IMR-90 (cell line): ENCODE measurements around the gene FOXC1. TPM values are rescaled to one million over a fixed set of nuclear protein-coding genes. Genes with fewer than 3 reads are reported as not detected.

Source experiments
- BHLHE40 ChIP-seq: fragments of 150-350 bp; IDR thresholded peaks from 2 replicates; pipeline ENCODE4 v1.6.1; 2016; ENCODE audit warnings: mild to moderate bottlenecking, low read depth, low read length
- CHD1 ChIP-seq: IDR thresholded peaks from 2 replicates; pipeline ENCODE4 v1.6.1; 2012; ENCODE audit warnings: low read depth, low read length, improper control_type of control experiment
- RFX5 ChIP-seq: IDR thresholded peaks from 2 replicates; pipeline ENCODE4 v1.8.0; 2012; ENCODE audit warnings: low read depth, mild to moderate bottlenecking, low read length, moderate library complexity
- SMC3 ChIP-seq: fragments of 150-350 bp; IDR thresholded peaks from 2 replicates; pipeline ENCODE4 v1.6.1; 2016; ENCODE audit warnings: low read depth, mild to moderate bottlenecking, antibody characterized with exemption, low read length, moderate library complexity
- polyA plus RNA-seq, 3 experiments: library from polyadenylated mRNA; depleted of rRNA; stranded (reverse); fragments of >200 nt; gene quantifications; 2 replicates each; pipeline ENCODE4 v1.2.3, GENCODE V29; 2012; ENCODE audit warnings: low replicate concordance in 1 of 3
- total RNA-seq: library from RNA; depleted of rRNA; stranded (reverse); fragments of >200 nt; gene quantifications from 2 replicates; pipeline ENCODE4 v1.2.3, GENCODE V29; 2012

The FOXC1 gene
- total and polyA plus RNA-seq, 2 of the 4 experiments (the other 2 are of a cell fraction): 1.3 to 4.0 TPM

- TF ChIP-seq RFX5 (no peak), CHD1 (no peak), SMC3 (peak; percentile 99), BHLHE40 (no peak)
These were observed 5.3 kb upstream of the FOXC1 start (continued) for GRCh38 chr6:1604158-1605003.
